Activated CD4-positive, alpha-beta memory T cell treated with anti-CD3 and anti-CD28 coated beads for 36 hours (primary cell): ENCODE results near the gene CEMP1. TPM values are rescaled to one million over a fixed set of nuclear protein-coding genes. Genes with fewer than 3 reads are reported as not detected.

ENCODE experiments used
- CTCF ChIA-PET: fragments of 350-600 bp; sonication (Branson Sonifier 250); formaldehyde crosslinking; loops from one replicate; lab custom pipeline; 2021; ENCODE audit warnings: antibody characterized with exemption, inconsistent platforms; lab: Charles Lee
- POLR2A ChIA-PET: fragments of 350-600 bp; sonication (Branson Sonifier 250); formaldehyde crosslinking; loops from one replicate; lab custom pipeline; 2021; ENCODE audit warnings: antibody characterized with exemption; lab: Charles Lee
- DNase-seq: peaks from one replicate; pipeline ENCODE4 v3.0.0-alpha.2; 2020
- H3K27ac Mint-ChIP-seq: one replicate; pipeline ENCODE4 v1.8.0; 2021; ENCODE audit warnings: mixed read lengths
- H3K27me3 Mint-ChIP-seq: one replicate; pipeline ENCODE4 v1.8.0; 2021; ENCODE audit warnings: mixed read lengths
- H3K36me3 Mint-ChIP-seq: one replicate; pipeline ENCODE4 v1.8.0; 2021; ENCODE audit warnings: mixed read lengths
- H3K4me1 Mint-ChIP-seq: one replicate; pipeline ENCODE4 v1.8.0; 2021; ENCODE audit warnings: low read depth, mixed read lengths
- H3K4me3 Mint-ChIP-seq: one replicate; pipeline ENCODE4 v1.8.0; 2021; ENCODE audit warnings: mild to moderate bottlenecking, mixed read lengths
- H3K9me3 Mint-ChIP-seq: one replicate; pipeline ENCODE4 v1.8.0; 2021; ENCODE audit warnings: mixed read lengths
- intact Hi-C: fragments of 100-400 bp; cut with micrococcal nuclease; formaldehyde crosslinking; loops from one replicate; pipeline ENCODE4 v1.15.1; 2023
- total RNA-seq, 2 experiments: library from RNA; stranded (reverse); gene quantifications; one replicate each; pipeline ENCODE4 v1.2.3, GENCODE V29; 2021

The CEMP1 gene
- total RNA-seq, 2 experiments from 2014 or later, result not detected

- Mint-ChIP-seq H3K4me1 (peaks cover 59% of the 10 kb centered on the region), H3K4me3 (peak overlapping the region; percentile 11), H3K9me3 (no peaks in the 10 kb centered on the region), H3K36me3 (peaks cover 10% of the 10 kb centered on the region), H3K27ac (peak overlapping the region; percentile 90), H3K27me3 (no peaks in the 10 kb centered on the region)
- CTCF ChIA-PET, result no interaction called here
- POLR2A ChIA-PET, result no interaction called here
- intact Hi-C loops, result loop anchor here (5.0 kb wide), 1 partner anchor 156 kb away; no protein-coding TSS in a partner anchor
- DNase-seq, result no peak
Observed at GRCh38 chr16:2516391-2517240, 14.6 kb downstream of the CEMP1 start.

DNA sequence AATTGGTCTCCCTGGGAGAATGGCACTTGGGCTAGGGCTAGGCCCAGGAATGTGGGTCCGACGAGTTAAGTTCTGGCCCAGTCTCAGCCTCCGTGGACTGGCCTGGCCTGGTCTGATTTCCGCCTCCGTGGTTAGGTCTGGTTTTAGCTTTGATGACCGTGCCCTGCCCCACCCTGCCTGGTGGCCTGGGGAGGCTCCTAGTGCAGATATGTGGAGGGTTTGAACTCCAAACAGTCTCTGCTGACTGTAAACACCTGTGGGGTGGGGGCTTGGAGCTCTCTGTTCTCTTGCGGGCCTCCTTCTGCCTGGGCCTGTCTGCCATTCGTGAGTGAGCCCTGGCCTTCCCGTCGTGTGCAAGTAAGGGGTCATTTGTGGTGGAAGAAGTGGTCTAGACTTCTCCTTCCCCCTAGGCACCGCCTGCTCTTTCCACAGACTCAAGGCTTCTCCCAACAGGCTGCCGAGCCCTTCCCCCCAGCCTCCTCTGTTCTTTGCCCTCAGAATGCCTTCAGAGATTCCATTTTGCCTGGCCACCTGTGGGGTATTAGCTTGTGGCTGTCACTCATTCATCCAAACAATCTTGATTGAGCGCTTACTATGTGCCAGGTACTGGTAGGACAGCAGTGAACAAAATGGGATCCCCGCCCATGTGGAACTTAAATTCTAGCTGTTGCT lies 15.9 kb downstream of the CEMP1 start:
- peaks cover 10% of the 10 kb centered on the region for H3K36me3 Mint-ChIP-seq
- H3K9me3 Mint-ChIP-seq, result no peaks in the 10 kb centered on the region
- CTCF ChIA-PET, result interaction anchor here (0.6 to 2.5 kb wide), 5 partner anchors 14 to 637 kb away, joined by 3 to 6 read pairs (median 4); partner anchors contain the start of genes ABCA3 and PDPK1
- DNase-seq, result no peak
- POLR2A ChIA-PET, result interaction anchor here (0.7 to 1.7 kb wide), 2 partner anchors 16 to 264 kb away, joined by 3 to 6 read pairs; partner anchors contain the start of genes CEMP1 and ECI1
- peak overlapping the region; percentile 92 for H3K4me3 Mint-ChIP-seq
- peak overlapping the region; percentile 90 for H3K27ac Mint-ChIP-seq
- H3K4me1 Mint-ChIP-seq, result peaks cover 50% of the 10 kb centered on the region
- intact Hi-C loops, result loop anchor here (5.0 kb wide), 1 partner anchor 157 kb away; no protein-coding TSS in a partner anchor
- H3K27me3 Mint-ChIP-seq, result no peaks in the 10 kb centered on the region

- ChIA-PET CTCF (interaction anchor here (1.2 to 2.5 kb wide), 4 partner anchors 13 to 263 kb away, joined by 3 to 6 read pairs (median 4); partner anchors contain the start of genes ABCA3 and PDPK1), POLR2A (interaction anchor here (1.0 to 1.7 kb wide), 3 partner anchors 17 to 40 kb away, joined by 4 to 7 read pairs (median 6); partner anchors contain the start of genes CEMP1 and TBC1D24)
- intact Hi-C loops, result loop anchor here (5.0 kb wide), 1 partner anchor 158 kb away; no protein-coding TSS in a partner anchor
- H3K9me3 Mint-ChIP-seq, result no peaks in the 10 kb centered on the region
- H3K4me1 Mint-ChIP-seq, result peaks cover 45% of the 10 kb centered on the region
- peak; percentile 56 for DNase-seq
- peak overlapping the region; percentile 92 for H3K4me3 Mint-ChIP-seq
- H3K27me3 Mint-ChIP-seq, result no peaks in the 10 kb centered on the region
- peak overlapping the region; percentile 90 for H3K27ac Mint-ChIP-seq
- H3K36me3 Mint-ChIP-seq, result peaks cover 7% of the 10 kb centered on the region
Observed at GRCh38 chr16:2514333-2515179, 16.7 kb downstream of the CEMP1 start.

DNA sequence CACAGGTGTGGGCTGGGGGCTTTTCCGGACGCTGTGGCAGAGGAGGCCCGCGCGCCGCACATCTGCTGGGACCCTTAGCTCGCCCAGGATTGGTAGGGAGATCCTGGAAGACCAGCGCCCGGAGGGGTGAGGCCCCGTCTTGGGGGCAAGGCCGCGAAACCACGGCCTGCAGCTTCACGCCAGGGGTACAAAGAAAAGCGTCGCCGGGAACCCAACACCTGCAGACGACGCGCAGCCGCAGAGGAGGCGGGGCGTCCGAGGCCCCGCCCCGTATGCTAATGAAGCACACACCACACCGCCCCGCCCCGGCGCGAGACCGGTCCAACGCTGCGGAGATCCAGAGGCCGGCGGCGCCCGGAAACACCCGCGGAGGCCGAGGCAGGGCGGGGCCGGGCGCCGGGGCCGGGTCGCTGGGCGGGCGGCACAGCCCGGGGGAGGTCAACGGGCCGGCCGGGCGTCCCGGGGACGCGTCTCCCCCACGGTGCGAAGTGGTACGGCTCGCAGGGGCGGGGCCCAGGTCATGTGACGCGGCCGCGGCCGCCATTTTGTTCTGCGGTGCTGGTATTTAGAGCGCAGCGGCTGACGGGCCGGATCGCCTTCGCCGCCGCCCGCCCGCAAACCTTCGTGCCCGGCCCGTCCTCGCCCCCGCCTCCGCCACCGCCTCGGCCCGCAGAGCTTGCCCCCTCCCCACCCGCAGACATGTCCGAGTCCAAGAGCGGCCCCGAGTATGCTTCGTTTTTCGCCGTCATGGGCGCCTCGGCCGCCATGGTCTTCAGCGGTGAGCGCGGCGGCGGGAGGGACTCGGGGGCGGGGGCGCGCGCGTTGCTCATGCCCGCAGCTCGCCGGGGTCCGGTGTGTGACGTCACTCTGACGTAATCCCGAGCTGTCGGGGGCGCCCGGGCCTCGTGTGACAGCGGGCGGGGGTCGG lies 17.5 kb downstream of the CEMP1 start, which contains the start of gene ATP6V0C:
TSS of gene ATP6V0C (plus strand) at position 548 of the 928 bp plus-strand sequence. CDS start at position 700, 152 bp downstream.
- H3K27me3 Mint-ChIP-seq, result no peaks in the 10 kb centered on the region
- peak; percentile 91 for DNase-seq
- peaks cover 40% of the 10 kb centered on the region for H3K4me1 Mint-ChIP-seq
- H3K4me3 Mint-ChIP-seq, result peak within 1 kb of the TSS; percentile 92
- no peaks in the 10 kb centered on the region for H3K9me3 Mint-ChIP-seq
- POLR2A ChIA-PET, result interaction anchor here (1.0 to 1.7 kb wide), 3 partner anchors 18 to 39 kb away, joined by 4 to 7 read pairs (median 6); partner anchors contain the start of genes CEMP1 and TBC1D24
- H3K36me3 Mint-ChIP-seq, result peaks cover 4% of the 10 kb centered on the region
- intact Hi-C loops, result loop anchor here (2.0 kb wide), 1 partner anchor 19 kb away; no protein-coding TSS in a partner anchor
- peak within 1 kb of the TSS; percentile 91 for H3K27ac Mint-ChIP-seq
- CTCF ChIA-PET, result interaction anchor here (0.8 to 2.5 kb wide), 3 partner anchors 12 to 319 kb away, joined by 3 to 6 read pairs (median 4); partner anchors contain the start of gene PDPK1

- no peak for DNase-seq
Observed at GRCh38 chr16:2512735-2513404, 18.3 kb downstream of the CEMP1 start.

DNA sequence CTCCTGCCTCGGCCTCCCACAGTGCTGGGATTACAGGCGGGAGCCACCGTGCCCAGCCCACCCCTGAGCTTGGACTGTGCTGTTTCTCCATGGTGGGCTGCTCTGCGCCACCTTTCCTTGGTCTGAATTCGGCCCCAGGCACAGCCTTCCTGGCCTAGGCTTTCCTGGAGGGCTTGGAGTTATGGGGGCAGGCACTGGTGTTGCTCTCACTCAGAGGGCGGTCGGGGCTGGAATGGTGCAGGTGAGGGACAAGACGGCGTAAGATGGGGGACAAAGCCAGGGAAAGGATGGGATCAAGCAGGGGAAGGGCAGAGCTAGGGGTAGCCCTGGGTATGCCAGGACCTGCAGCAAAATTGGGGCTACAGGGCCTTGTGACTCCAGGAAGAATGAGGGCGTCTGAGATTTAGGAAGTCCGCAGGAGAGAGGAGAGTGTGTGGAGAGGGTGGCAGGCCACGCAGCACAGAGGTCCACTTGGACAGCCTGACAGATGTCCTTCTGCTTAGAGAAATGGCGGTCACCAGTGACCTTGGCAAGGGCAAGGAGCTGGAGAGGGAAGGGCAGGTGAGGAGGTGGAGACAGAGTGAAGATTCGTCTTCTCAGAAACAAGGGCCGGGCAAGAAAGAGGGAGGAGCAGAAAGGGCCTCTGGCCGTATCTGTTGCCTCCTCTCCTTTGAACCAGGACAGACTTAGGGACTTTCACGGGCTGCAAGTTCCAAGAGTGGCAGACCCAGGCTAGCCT lies 19.0 kb downstream of the CEMP1 start:
- Mint-ChIP-seq H3K4me1 (peaks cover 33% of the 10 kb centered on the region), H3K27me3 (no peaks in the 10 kb centered on the region), H3K27ac (no peak overlapping the region), H3K36me3 (peaks cover 4% of the 10 kb centered on the region), H3K9me3 (no peaks in the 10 kb centered on the region), H3K4me3 (no peak overlapping the region)
- ChIA-PET CTCF (interaction anchor here (1.2 kb wide), 1 partner anchor 11 kb away, joined by 6 read pairs; no protein-coding TSS in a partner anchor), POLR2A (interaction anchor here (0.5 kb wide), 1 partner anchor 27 kb away, joined by 3 read pairs; no protein-coding TSS in a partner anchor)
- intact Hi-C loops, result loop anchor here (2.0 kb wide), 1 partner anchor 21 kb away; no protein-coding TSS in a partner anchor
- no peak for DNase-seq

More at GRCh38 chr16:2512735-2513404, 18.3 kb downstream of the CEMP1 start:
- Mint-ChIP-seq H3K36me3 (peaks cover 4% of the 10 kb centered on the region), H3K4me1 (peaks cover 37% of the 10 kb centered on the region), H3K27ac (peak overlapping the region; percentile 91), H3K9me3 (no peaks in the 10 kb centered on the region), H3K4me3 (peak overlapping the region; percentile 90), H3K27me3 (no peaks in the 10 kb centered on the region)
- POLR2A ChIA-PET, result interaction anchor here (1.7 kb wide), 1 partner anchor 20 kb away, joined by 7 read pairs; no protein-coding TSS in a partner anchor
- CTCF ChIA-PET, result interaction anchor here (0.8 to 1.2 kb wide), 2 partner anchors 11 to 318 kb away, joined by 3 to 6 read pairs; no protein-coding TSS in a partner anchor
- intact Hi-C loops, result loop anchor here (2.0 kb wide), 1 partner anchor 20 kb away; no protein-coding TSS in a partner anchor

GRCh38 chr16:2511128-2511800 lies 19.9 kb downstream of the CEMP1 start:
- no peaks in the 10 kb centered on the region for H3K27me3 Mint-ChIP-seq
- peaks cover 4% of the 10 kb centered on the region for H3K36me3 Mint-ChIP-seq
- H3K4me1 Mint-ChIP-seq, result peaks cover 24% of the 10 kb centered on the region
- ChIA-PET CTCF (no interaction called here), POLR2A (interaction anchor here (0.5 kb wide), 1 partner anchor 28 kb away, joined by 3 read pairs; no protein-coding TSS in a partner anchor)
- no peak overlapping the region for H3K4me3 Mint-ChIP-seq
- no peaks in the 10 kb centered on the region for H3K9me3 Mint-ChIP-seq
- no peak overlapping the region for H3K27ac Mint-ChIP-seq
- DNase-seq, result no peak
- intact Hi-C loops, result no loop called here

DNA sequence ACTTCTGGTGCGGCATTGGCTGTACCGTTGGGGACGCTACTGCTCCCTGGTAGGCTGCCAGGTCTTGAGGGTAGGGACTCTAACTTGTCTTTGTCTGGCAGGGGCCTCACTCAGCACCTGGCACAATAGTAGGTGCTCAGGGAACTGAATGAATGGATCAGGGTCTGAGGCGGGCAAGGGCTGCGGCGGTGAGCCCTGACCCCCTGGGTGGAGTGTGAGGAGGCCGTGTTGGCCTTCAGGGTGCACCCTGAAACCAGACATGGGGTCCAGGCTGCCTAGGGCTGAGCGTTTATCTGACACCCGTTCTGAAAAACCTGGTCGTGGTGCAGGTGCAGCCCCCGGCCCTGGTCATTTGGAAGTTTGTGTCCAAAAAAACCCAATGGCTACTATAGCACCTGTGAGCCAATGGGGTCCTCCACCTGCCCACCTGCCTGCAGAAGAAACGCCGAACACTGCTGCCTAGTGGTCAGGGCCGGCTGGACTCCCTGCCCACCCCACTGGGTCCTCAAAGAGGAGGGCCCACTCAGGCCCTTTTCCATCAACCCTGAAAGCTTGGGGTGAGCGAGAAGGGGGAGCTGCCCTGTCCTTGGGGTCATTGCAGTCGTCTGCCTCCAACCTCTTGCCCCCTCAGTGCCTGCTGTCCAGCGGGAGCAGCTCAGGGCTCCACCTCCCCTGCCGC lies 22.3 kb downstream of the CEMP1 start:
- intact Hi-C loops, result loop anchor here (10.0 kb wide), 1 partner anchor 314 kb away; the partner anchor contains the start of gene CASKIN1
- no peak overlapping the region for H3K4me3 Mint-ChIP-seq

More for the DNA sequence above, 22.3 kb downstream of the CEMP1 start:
- ChIA-PET CTCF (no interaction called here), POLR2A (no interaction called here)
- Mint-ChIP-seq H3K27me3 (no peaks in the 10 kb centered on the region), H3K27ac (no peak overlapping the region), H3K4me1 (peaks cover 7% of the 10 kb centered on the region), H3K36me3 (peaks cover under 1% of the 10 kb centered on the region), H3K9me3 (no peaks in the 10 kb centered on the region)
- no peak for DNase-seq
